HCT116 (cell line): ENCODE data around the gene ADGRG6. TPM values are rescaled to one million over a fixed set of nuclear protein-coding genes. Genes with fewer than 3 reads are reported as not detected.

Experiments used
- ATAC-seq: fragments of 200-7000 bp; cut with Tn5 transposase; 2 replicates; pipeline ENCODE4 v1.9.1; 2020; ENCODE audit warnings: mild to moderate bottlenecking, moderate library complexity
- BruUV-seq: library from RNA; stranded (reverse); fragments of 400-500 nt; replicated peaks from 2 replicates; lab custom pipeline; 2021; lab: Mats Ljungman, UMichigan
- CTCF ChIA-PET: fragments of 300-600 bp; sonication (Branson Sonifier 250); formaldehyde crosslinking; loops from one replicate; lab custom pipeline; 2021; ENCODE audit warnings: antibody characterized with exemption; lab: Charles Lee
- POLR2A ChIA-PET: fragments of 300-600, 350-600 bp; sonication (Branson Sonifier 250); formaldehyde crosslinking; loops from one replicate; lab custom pipeline; 2021; ENCODE audit warnings: antibody characterized with exemption; lab: Charles Lee
- RAD21 ChIA-PET, 2 experiments: fragments of 300-600 bp; sonication (Branson Sonifier 250); formaldehyde crosslinking; loops; one replicate each; lab custom pipeline; 2023; ENCODE audit warnings: low total read pairs in 2 of 2; ENCODE audit not compliant: uncharacterized antibody in 2 of 2, unreplicated experiment in 2 of 2, low non-redundant PET in 1 of 2; lab: Charles Lee
- DNase-seq: peaks from one replicate; pipeline ENCODE4 v3.0.0-alpha.2; 2010; ENCODE audit warnings: low read depth, low spot score
- H2AFZ ChIP-seq: fragments of 200-600 bp; shearing (Covaris generic), sonication (generic); 2 replicates; pipeline ENCODE4 v1.6.1; 2017; ENCODE audit warnings: low read depth, mixed run types, mixed read lengths, antibody characterized with exemption, low read length; ENCODE audit not compliant: poor library complexity, severe bottlenecking
- H3K27ac ChIP-seq: 2 replicates; pipeline ENCODE4 v1.5.1; 2012; ENCODE audit warnings: low read depth, low read length
- H3K27me3 ChIP-seq: fragments of 200-600 bp; sonication (generic); 2 replicates; pipeline ENCODE4 v1.6.1; 2016; ENCODE audit warnings: mixed run types, low read length, mixed read lengths; ENCODE audit not compliant: insufficient read depth
- H3K36me3 ChIP-seq, 2 experiments: fragments of 200-500 bp in 1 of 2; fragments of 200-600 bp in 1 of 2; sonication (Bioruptor generic) in 1 of 2; sonication (generic) in 1 of 2; 2 replicates each; pipeline versions ENCODE4 v1.5.1 to v1.6.1; 2014 to 2016; ENCODE audit warnings: low read length in 2 of 2, inconsistent platforms in 1 of 2, mixed read lengths in 1 of 2, mixed run types in 1 of 2; ENCODE audit not compliant: insufficient read depth in 2 of 2, control insufficient read depth in 1 of 2
- H3K4me1 ChIP-seq, 2 experiments: fragments of 200-600 bp in 1 of 2; sonication (generic) in 1 of 2; 2 replicates each; pipeline versions ENCODE4 v1.5.1 to v1.6.1; 2012 to 2017; ENCODE audit warnings: low read length in 2 of 2, inconsistent platforms in 1 of 2, mild to moderate bottlenecking in 1 of 2, mixed read lengths in 1 of 2, mixed run types in 1 of 2, moderate library complexity in 1 of 2; ENCODE audit not compliant: insufficient read depth in 2 of 2, control insufficient read depth in 1 of 2
- H3K4me2 ChIP-seq: fragments of 200-600 bp; sonication (generic); 2 replicates; pipeline ENCODE4 v1.6.1; 2017; ENCODE audit warnings: mixed run types, low read length, mixed read lengths
- H3K4me3 ChIP-seq, 2 experiments: fragments of 200-600 bp in 1 of 2; sonication (generic) in 1 of 2; replicated peaks in 1 of 2; 2 replicates each; pipeline ENCODE4 v1.5.1; 2011 to 2016; ENCODE audit warnings: low read length in 2 of 2, control low read depth in 1 of 2, low read depth in 1 of 2, mild to moderate bottlenecking in 1 of 2, mixed read lengths in 1 of 2, mixed run types in 1 of 2
- H3K79me2 ChIP-seq: fragments of 200-600 bp; sonication (generic); 2 replicates; pipeline ENCODE4 v1.6.1; 2017; ENCODE audit warnings: mild to moderate bottlenecking, mixed run types, low read length, moderate library complexity, mixed read lengths; ENCODE audit not compliant: insufficient read depth
- H3K9ac ChIP-seq: fragments of 200-600 bp; sonication (generic); 2 replicates; pipeline ENCODE4 v1.6.1; 2016; ENCODE audit warnings: low read length, mixed read lengths
- H3K9me2 ChIP-seq: fragments of 200-600 bp; sonication (generic), shearing (Covaris generic); 2 replicates; pipeline ENCODE4 v1.6.1; 2017; ENCODE audit warnings: mixed run types, mild to moderate bottlenecking, moderate library complexity; ENCODE audit not compliant: insufficient read depth
- H3K9me3 ChIP-seq, 2 experiments: fragments of 200-500 bp in 1 of 2; fragments of 200-600 bp in 1 of 2; sonication (Bioruptor generic) in 1 of 2; sonication (generic) in 1 of 2; 2 replicates each; pipeline ENCODE4 v1.6.1; 2014 to 2017; ENCODE audit warnings: low read length in 2 of 2, mixed read lengths in 2 of 2, inconsistent platforms in 1 of 2, low read depth in 1 of 2, mild to moderate bottlenecking in 1 of 2, mixed run types in 1 of 2, moderate library complexity in 1 of 2; ENCODE audit not compliant: control insufficient read depth in 1 of 2, insufficient read depth in 1 of 2
- H4K20me1 ChIP-seq: fragments of 200-600 bp; sonication (generic), shearing (Covaris generic); 2 replicates; pipeline ENCODE4 v1.6.1; 2017; ENCODE audit warnings: mixed run types, mild to moderate bottlenecking, moderate library complexity; ENCODE audit not compliant: insufficient read depth
- CEBPB ChIP-seq: IDR thresholded peaks from 2 replicates; pipeline ENCODE4 v1.6.1; 2012; ENCODE audit warnings: low read depth
- POLR2A ChIP-seq: IDR thresholded peaks from 2 replicates; pipeline ENCODE4 v1.7.0; 2011; ENCODE audit warnings: borderline replicate concordance; ENCODE audit not compliant: insufficient read depth, insufficient read length; ENCODE audit errors: extremely low read depth
- SIN3A ChIP-seq: IDR thresholded peaks from 2 replicates; pipeline ENCODE4 v1.6.1; 2012; ENCODE audit warnings: low read depth
- intact Hi-C: fragments of 100-400 bp; cut with micrococcal nuclease; formaldehyde crosslinking; loops from 2 replicates; pipeline ENCODE4 v1.10.0; 2022
- total RNA-seq: library from RNA; stranded (reverse); gene quantifications from one replicate; pipeline ENCODE4 v1.2.1, GENCODE V29; 2021; ENCODE audit not compliant: unreplicated experiment
- TF ChIP-seq, protein P1 (sequence below), 3 experiments: fragments of 200-600 bp in 1 of 3; sonication (generic) in 1 of 3; IDR thresholded peaks in 2 of 3; conservative IDR thresholded peaks in 1 of 3; 2 replicates each; pipeline ENCODE4 v1.5.1; 2012 to 2017; ENCODE audit warnings: low read depth in 2 of 3, low read length in 2 of 3, antibody characterized with exemption in 1 of 3, borderline replicate concordance in 1 of 3, control low read depth in 1 of 3, mild to moderate bottlenecking in 1 of 3, mixed read lengths in 1 of 3, mixed run types in 1 of 3, moderate library complexity in 1 of 3; ENCODE audit not compliant: insufficient read depth in 1 of 3

Gene ADGRG6
- total RNA-seq, 1 experiment from 2014 or later: 67.9 TPM

DNA sequence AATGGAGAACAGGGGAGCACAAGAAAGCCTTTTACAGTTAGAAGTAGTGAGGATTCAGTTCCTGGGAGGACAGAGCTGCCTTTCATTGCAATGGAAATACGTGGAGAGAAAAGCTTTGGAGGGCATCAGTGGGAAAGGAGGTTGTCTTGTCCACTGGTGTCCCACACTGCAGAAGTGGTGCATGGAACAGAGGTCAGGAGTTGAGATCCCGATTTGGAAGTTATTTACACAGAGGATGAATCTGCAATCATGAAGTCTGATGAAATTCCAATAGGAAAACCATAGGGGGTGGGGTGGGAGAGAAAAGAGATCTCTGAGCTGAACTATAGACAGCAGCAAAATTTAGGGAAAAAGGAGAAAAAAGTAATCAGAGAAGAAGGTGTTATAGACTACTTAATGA lies 33.6 kb downstream of the ADGRG6 start:
- Histone ChIP-seq H3K4me2 (no peak overlapping the region), H3K9ac (no peak overlapping the region), H3K36me3 (no peaks in the 10 kb centered on the region), H3K4me3 (no peak overlapping the region), H3K4me1 (peaks cover 22 to 36% of the 10 kb centered on the region in 2 experiments), H3K9me2 (no peaks in the 10 kb centered on the region), H3K9me3 (no peaks in the 10 kb centered on the region), H3K79me2 (peaks cover 57% of the 10 kb centered on the region), H2AFZ (no peak overlapping the region), H3K27ac (no peak overlapping the region), H4K20me1 (no peaks in the 10 kb centered on the region), H3K27me3 (no peaks in the 10 kb centered on the region)
- TF ChIP-seq CEBPB: no peak
- TF ChIP-seq, protein P1, sequence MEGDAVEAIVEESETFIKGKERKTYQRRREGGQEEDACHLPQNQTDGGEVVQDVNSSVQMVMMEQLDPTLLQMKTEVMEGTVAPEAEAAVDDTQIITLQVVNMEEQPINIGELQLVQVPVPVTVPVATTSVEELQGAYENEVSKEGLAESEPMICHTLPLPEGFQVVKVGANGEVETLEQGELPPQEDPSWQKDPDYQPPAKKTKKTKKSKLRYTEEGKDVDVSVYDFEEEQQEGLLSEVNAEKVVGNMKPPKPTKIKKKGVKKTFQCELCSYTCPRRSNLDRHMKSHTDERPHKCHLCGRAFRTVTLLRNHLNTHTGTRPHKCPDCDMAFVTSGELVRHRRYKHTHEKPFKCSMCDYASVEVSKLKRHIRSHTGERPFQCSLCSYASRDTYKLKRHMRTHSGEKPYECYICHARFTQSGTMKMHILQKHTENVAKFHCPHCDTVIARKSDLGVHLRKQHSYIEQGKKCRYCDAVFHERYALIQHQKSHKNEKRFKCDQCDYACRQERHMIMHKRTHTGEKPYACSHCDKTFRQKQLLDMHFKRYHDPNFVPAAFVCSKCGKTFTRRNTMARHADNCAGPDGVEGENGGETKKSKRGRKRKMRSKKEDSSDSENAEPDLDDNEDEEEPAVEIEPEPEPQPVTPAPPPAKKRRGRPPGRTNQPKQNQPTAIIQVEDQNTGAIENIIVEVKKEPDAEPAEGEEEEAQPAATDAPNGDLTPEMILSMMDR (IDR thresholded peaks at IDR 0.05 in 2 of 3, conservative IDR thresholded peaks at IDR 0.05 in 1 of 3; ENCODE audit: borderline replicate concordance in 1 of 3, insufficient read depth in 1 of 3, low read depth in 2 of 3, low read length in 2 of 3): no peak
- TF ChIP-seq POLR2A: no peak
- no peak for TF ChIP-seq SIN3A
- CTCF ChIA-PET: no interaction called here
- RAD21 ChIA-PET: no interaction called here
- DNase-seq (no peak), ATAC-seq (no peak)
- POLR2A ChIA-PET: no interaction called here
- BruUV-seq: no TSS peak
- intact Hi-C loops: no loop called here

DNA sequence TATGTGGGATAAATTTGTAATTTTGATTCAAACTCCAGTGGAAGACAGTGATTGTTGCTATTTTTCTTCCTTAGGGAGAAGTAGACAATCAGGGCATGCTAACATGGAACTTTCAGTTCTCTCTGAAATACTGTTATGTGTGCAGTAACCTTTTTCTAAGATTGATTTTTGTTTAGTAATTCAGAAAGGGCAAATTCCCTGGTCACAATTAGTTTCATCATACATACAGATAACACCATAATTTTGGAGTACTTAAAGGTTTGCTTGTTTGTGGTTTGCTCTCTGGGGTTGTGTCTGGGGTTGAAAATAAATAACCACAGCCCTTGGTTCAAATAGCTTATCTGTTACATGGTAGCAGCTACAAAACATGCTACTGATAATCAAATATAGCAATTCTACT lies 34.4 kb downstream of the ADGRG6 start:
- BruUV-seq: no TSS peak
- intact Hi-C loops: no loop called here
- ATAC-seq (no peak), DNase-seq (no peak)
- Histone ChIP-seq H3K4me3 (no peak overlapping the region), H3K4me1 (peaks cover 14 to 32% of the 10 kb centered on the region in 2 experiments), H3K27me3 (no peaks in the 10 kb centered on the region), H3K9me2 (no peaks in the 10 kb centered on the region), H3K9me3 (no peaks in the 10 kb centered on the region), H3K36me3 (no peaks in the 10 kb centered on the region), H2AFZ (no peak overlapping the region), H3K4me2 (no peak overlapping the region), H3K9ac (no peak overlapping the region), H3K79me2 (peaks cover 56% of the 10 kb centered on the region), H4K20me1 (no peaks in the 10 kb centered on the region), H3K27ac (no peak overlapping the region)
- ChIA-PET CTCF (no interaction called here), POLR2A (no interaction called here), RAD21 (no interaction called here)
- no peak for TF ChIP-seq POLR2A
